HFFc6 (cell line): ENCODE results near the gene SLC38A11. TPM values are rescaled to one million over a fixed set of nuclear protein-coding genes. Genes with fewer than 3 reads are reported as not detected.

Source experiments
- DNase-seq: peaks from one replicate; pipeline ENCODE4 v3.0.0-alpha.2; 2018
- H3K27ac Mint-ChIP-seq: 2 replicates; pipeline ENCODE4 v1.8.0; 2020; ENCODE audit warnings: mild to moderate bottlenecking, mixed read lengths
- H3K27me3 Mint-ChIP-seq: 2 replicates; pipeline ENCODE4 v1.8.0; 2021; ENCODE audit warnings: mild to moderate bottlenecking, moderate library complexity, mixed read lengths; ENCODE audit not compliant: insufficient read depth
- H3K36me3 Mint-ChIP-seq: 2 replicates; pipeline ENCODE4 v1.8.0; 2021; ENCODE audit warnings: low read depth, mixed read lengths
- H3K4me1 Mint-ChIP-seq: 2 replicates; pipeline ENCODE4 v1.8.0; 2020; ENCODE audit warnings: low read depth, mixed read lengths
- H3K4me3 Mint-ChIP-seq: 2 replicates; pipeline ENCODE4 v1.8.0; 2020; ENCODE audit warnings: mild to moderate bottlenecking, moderate library complexity, mixed read lengths
- H3K9me3 Mint-ChIP-seq: 2 replicates; pipeline ENCODE4 v1.8.0; 2020; ENCODE audit warnings: mild to moderate bottlenecking, mixed read lengths
- CTCF ChIP-seq: fragments of 200-600 bp; sonication (generic); IDR thresholded peaks from 2 replicates; pipeline ENCODE4 v1.5.0; 2021; ENCODE audit warnings: antibody characterized with exemption, mild to moderate bottlenecking
- total RNA-seq, 6 experiments: library from RNA; stranded (reverse); fragmentation: NEBNext Ultra II Directional; extraction: Animal tissue kit (Norgen Biotek cat#: 25700); gene quantifications; 2 replicates in 1 of 6; 3 replicates in 5 of 6; pipeline ENCODE4 v1.2.3, GENCODE V29; 2021

SLC38A11 gene
- total RNA-seq, 6 experiments from 2014 or later, result 2.1 to 3.0 (median 2.5) TPM

GRCh38 chr2:164859251-164859818, 96.0 kb downstream of the SLC38A11 start:
- DNase-seq, result no peak
- Mint-ChIP-seq H3K27me3 (no peaks in the 10 kb centered on the region; the same call in 1 of the 2 replicates), H3K9me3 (no peaks in the 10 kb centered on the region), H3K36me3 (no peaks in the 10 kb centered on the region), H3K4me3 (no peak overlapping the region), H3K27ac (no peak overlapping the region), H3K4me1 (no peaks in the 10 kb centered on the region)
- no peak for TF ChIP-seq CTCF

GRCh38 chr2:164852086-164852485, 103.2 kb downstream of the SLC38A11 start:
- TF ChIP-seq CTCF, result no peak
- Mint-ChIP-seq H3K27me3 (no peaks in the 10 kb centered on the region; the same call in 1 of the 2 replicates), H3K4me3 (no peak overlapping the region), H3K4me1 (no peaks in the 10 kb centered on the region), H3K36me3 (no peaks in the 10 kb centered on the region), H3K27ac (no peak overlapping the region), H3K9me3 (no peaks in the 10 kb centered on the region)
- DNase-seq, result no peak

GRCh38 chr2:164850235-164850634, 105.1 kb downstream of the SLC38A11 start:
- no peaks in the 10 kb centered on the region for H3K4me1 Mint-ChIP-seq
- no peaks in the 10 kb centered on the region for H3K36me3 Mint-ChIP-seq
- H3K27ac Mint-ChIP-seq, result no peak overlapping the region
- TF ChIP-seq CTCF, result no peak
- no peak for DNase-seq
- no peaks in the 10 kb centered on the region; the same call in 1 of the 2 replicates for H3K27me3 Mint-ChIP-seq
- H3K4me3 Mint-ChIP-seq, result no peak overlapping the region
- no peaks in the 10 kb centered on the region for H3K9me3 Mint-ChIP-seq

- Mint-ChIP-seq H3K27ac (no peak overlapping the region), H3K36me3 (no peaks in the 10 kb centered on the region), H3K9me3 (no peaks in the 10 kb centered on the region), H3K27me3 (no peaks in the 10 kb centered on the region; the same call in 1 of the 2 replicates), H3K4me3 (no peak overlapping the region), H3K4me1 (peaks cover 2% of the 10 kb centered on the region)
- no peak for DNase-seq
- TF ChIP-seq CTCF, result no peak
Measured at GRCh38 chr2:164849506-164849905, 105.8 kb downstream of the SLC38A11 start.

GRCh38 chr2:164847981-164848741, 107.2 kb downstream of the SLC38A11 start:
- no peaks in the 10 kb centered on the region for H3K9me3 Mint-ChIP-seq
- no peaks in the 10 kb centered on the region for H3K36me3 Mint-ChIP-seq
- H3K4me1 Mint-ChIP-seq, result peaks cover 13% of the 10 kb centered on the region
- H3K27ac Mint-ChIP-seq, result no peak overlapping the region
- H3K4me3 Mint-ChIP-seq, result no peak overlapping the region
- no peak for TF ChIP-seq CTCF
- DNase-seq, result no peak
- H3K27me3 Mint-ChIP-seq, result no peaks in the 10 kb centered on the region; the same call in 1 of the 2 replicates
